GM12878 (cell line): ENCODE measurements around the gene FDX1. TPM values are rescaled to one million over a fixed set of nuclear protein-coding genes. Genes with fewer than 3 reads are reported as not detected.
A peak's percentile ranks its signal among the peaks of the same experiment; 100 is the strongest.

Experiments
- ATAC-seq: fragments of 200-7000 bp; cut with Tn5 transposase; 3 replicates; pipeline ENCODE4 v1.9.1; 2020; ENCODE audit warnings: mild to moderate bottlenecking, moderate library complexity
- BruUV-seq: library from RNA; stranded (reverse); fragments of 400-500 nt; replicated peaks from 2 replicates; lab custom pipeline; 2021; lab: Mats Ljungman, UMichigan
- CTCF ChIA-PET: fragments of 300-600 bp; sonication (Branson Sonifier 250); formaldehyde crosslinking; extraction: SDS; loops from one replicate; lab custom pipeline; 2021; ENCODE audit warnings: inconsistent platforms; lab: Yijun Ruan, JAX
- POLR2A ChIA-PET: fragments of 350-600 bp; formaldehyde crosslinking; extraction: SDS; loops from one replicate; lab custom pipeline; 2021; ENCODE audit warnings: inconsistent platforms; lab: Charles Lee
- RAD21 ChIA-PET: fragments of 300-600 bp; sonication (Branson Sonifier 250); formaldehyde crosslinking; loops from one replicate; lab custom pipeline; 2023; ENCODE audit warnings: antibody characterized with exemption; ENCODE audit not compliant: unreplicated experiment; lab: Charles Lee
- SMC1A ChIA-PET: fragments of 300-600 bp; sonication (Branson Sonifier 250); formaldehyde crosslinking; loops from one replicate; lab custom pipeline; 2023; ENCODE audit not compliant: unreplicated experiment, uncharacterized antibody; lab: Charles Lee
- DNase-seq: peaks from one replicate; pipeline ENCODE4 v3.0.0-alpha.2; 2011; ENCODE audit warnings: low read depth, low spot score
- FAIRE-seq: peaks from 3 replicates; lab custom pipeline; 2011; peaks lifted over from hg19 to GRCh38; lab: Jason Lieb, UNC
- H2AFZ ChIP-seq: 2 replicates; pipeline ENCODE4 v1.6.0; 2011; ENCODE audit warnings: low read depth, low read length, control low read depth; ENCODE audit not compliant: control insufficient read depth
- H3K27ac ChIP-seq: 2 replicates; pipeline ENCODE4 v1.5.1; 2011; ENCODE audit warnings: control low read depth; ENCODE audit not compliant: control insufficient read depth, insufficient read depth
- H3K27me3 ChIP-seq, 2 experiments: replicated peaks in 1 of 2; 2 replicates each; pipeline versions ENCODE4 v1.6.0 to v1.6.1; 2011; ENCODE audit warnings: low read length in 1 of 2; ENCODE audit not compliant: control insufficient read depth in 2 of 2, insufficient read depth in 2 of 2
- H3K36me3 ChIP-seq, 2 experiments: 2 replicates each; pipeline ENCODE4 v1.5.1; 2011; ENCODE audit warnings: low read length in 1 of 2; ENCODE audit not compliant: control insufficient read depth in 2 of 2, insufficient read depth in 2 of 2
- H3K4me1 ChIP-seq: 2 replicates; pipeline ENCODE4 v1.6.1; 2011; ENCODE audit warnings: mild to moderate bottlenecking, low read length, moderate library complexity, mixed read lengths; ENCODE audit not compliant: control insufficient read depth, insufficient read depth
- H3K4me2 ChIP-seq: 2 replicates; pipeline ENCODE4 v1.6.0; 2011; ENCODE audit warnings: control low read depth; ENCODE audit not compliant: control insufficient read depth, insufficient read depth
- H3K4me3 ChIP-seq: fragments of 200-600 bp; sonication (generic); 2 replicates; pipeline ENCODE4 v1.5.1; 2016
- H3K79me2 ChIP-seq: 2 replicates; pipeline ENCODE4 v1.6.0; 2011; ENCODE audit warnings: low read length; ENCODE audit not compliant: control insufficient read depth, insufficient read depth
- H3K9ac ChIP-seq: 2 replicates; pipeline ENCODE4 v1.8.0; 2011; ENCODE audit warnings: low read length, control low read depth, mixed read lengths; ENCODE audit not compliant: control insufficient read depth, insufficient read depth
- H3K9me3 ChIP-seq: replicated peaks from 3 replicates; pipeline ENCODE4 v1.5.1; 2011; ENCODE audit warnings: mild to moderate bottlenecking, low read length; ENCODE audit not compliant: control insufficient read depth, insufficient read depth
- H4K20me1 ChIP-seq: 2 replicates; pipeline ENCODE4 v1.6.0; 2011; ENCODE audit not compliant: control insufficient read depth, insufficient read depth
- BHLHE40 ChIP-seq, 2 experiments: fragments of 450-650 bp in 1 of 2; IDR thresholded peaks; 2 replicates each; pipeline ENCODE4 v1.6.1; 2011 to 2017; ENCODE audit warnings: low read depth in 2 of 2, borderline replicate concordance in 1 of 2, improper control_type of control experiment in 1 of 2, low read length in 1 of 2, mild to moderate bottlenecking in 1 of 2
- BRCA1 ChIP-seq: IDR thresholded peaks from 2 replicates; pipeline ENCODE4 v1.6.1; 2011; ENCODE audit warnings: low read depth, low read length, improper control_type of control experiment
- MEF2A ChIP-seq: IDR thresholded peaks from 2 replicates; pipeline ENCODE4 v1.6.1; 2011; ENCODE audit warnings: low read depth, mild to moderate bottlenecking, low read length, moderate library complexity; ENCODE audit not compliant: insufficient read depth
- PKNOX1 ChIP-seq: fragments of 450-650 bp; IDR thresholded peaks from 2 replicates; pipeline ENCODE4 v1.6.1; 2016; ENCODE audit warnings: mild to moderate bottlenecking
- RBBP5 ChIP-seq: fragments of 200-600 bp; sonication (generic); conservative IDR thresholded peaks from 2 replicates; pipeline ENCODE4 v1.6.1; 2016
- WGBS: methylation state at CpG from one replicate; pipeline ENCODE4 v1.1.6; 2016; ENCODE audit warnings: low lambda C conversion rate; ENCODE audit not compliant: insufficient replicate concordance, insufficient coverage; ENCODE audit errors: missing lambda C conversion rate; 5-methylcytosine and 5-hydroxymethylcytosine counted together
- in situ Hi-C: fragments of 300-500 bp; cut with MboI; formaldehyde crosslinking; loops from 9 replicates; pipeline ENCODE4 v1.14.3; 2018; ENCODE audit warnings: mixed read lengths
- intact Hi-C: fragments of 100-400 bp; cut with micrococcal nuclease; formaldehyde crosslinking; loops from one replicate; pipeline ENCODE4 v1.14.2; 2022; ENCODE audit not compliant: unreplicated experiment
- polyA plus RNA-seq, 11 experiments: library from polyadenylated mRNA; depleted of rRNA in 4 of 11; unstranded in 6 of 11; stranded (reverse) in 5 of 11; fragments of >200 nt; fragmentation: Nextera tagmentation in 4 of 11; fragmentation: Illumina TruSeq in 1 of 11; extraction: Ambion mirVana in 4 of 11; extraction: Trizol in 1 of 11; gene quantifications; 1 replicate in 1 of 11; 2 replicates in 10 of 11; pipeline versions ENCODE4 v1.2.1 to v1.2.3, GENCODE V29; 2011 to 2016; ENCODE audit warnings: inconsistent platforms in 2 of 11, missing spikeins in 2 of 11, low read depth in 1 of 11
- total RNA-seq, 4 experiments: library from RNA; depleted of rRNA in 3 of 4; stranded (reverse); fragments of >200 nt in 3 of 4; fragmentation: Illumina TruSeq in 1 of 4; extraction: Trizol in 1 of 4; gene quantifications; 2 replicates each; pipeline versions ENCODE4 v1.2.1 to v1.2.3, GENCODE V29; 2013 to 2021
- TF ChIP-seq, protein P1 (sequence below): fragments of 450-650 bp; IDR thresholded peaks from 2 replicates; pipeline ENCODE4 v1.6.1; 2017; ENCODE audit warnings: mild to moderate bottlenecking, moderate library complexity

Gene FDX1
- total and polyA plus RNA-seq, 10 of the 15 experiments (the other 5 are each of a cell fraction or from before 2014, with no cell fraction given): 3.9 to 20.3 (median 8.1) TPM

- TF ChIP-seq, protein P1, sequence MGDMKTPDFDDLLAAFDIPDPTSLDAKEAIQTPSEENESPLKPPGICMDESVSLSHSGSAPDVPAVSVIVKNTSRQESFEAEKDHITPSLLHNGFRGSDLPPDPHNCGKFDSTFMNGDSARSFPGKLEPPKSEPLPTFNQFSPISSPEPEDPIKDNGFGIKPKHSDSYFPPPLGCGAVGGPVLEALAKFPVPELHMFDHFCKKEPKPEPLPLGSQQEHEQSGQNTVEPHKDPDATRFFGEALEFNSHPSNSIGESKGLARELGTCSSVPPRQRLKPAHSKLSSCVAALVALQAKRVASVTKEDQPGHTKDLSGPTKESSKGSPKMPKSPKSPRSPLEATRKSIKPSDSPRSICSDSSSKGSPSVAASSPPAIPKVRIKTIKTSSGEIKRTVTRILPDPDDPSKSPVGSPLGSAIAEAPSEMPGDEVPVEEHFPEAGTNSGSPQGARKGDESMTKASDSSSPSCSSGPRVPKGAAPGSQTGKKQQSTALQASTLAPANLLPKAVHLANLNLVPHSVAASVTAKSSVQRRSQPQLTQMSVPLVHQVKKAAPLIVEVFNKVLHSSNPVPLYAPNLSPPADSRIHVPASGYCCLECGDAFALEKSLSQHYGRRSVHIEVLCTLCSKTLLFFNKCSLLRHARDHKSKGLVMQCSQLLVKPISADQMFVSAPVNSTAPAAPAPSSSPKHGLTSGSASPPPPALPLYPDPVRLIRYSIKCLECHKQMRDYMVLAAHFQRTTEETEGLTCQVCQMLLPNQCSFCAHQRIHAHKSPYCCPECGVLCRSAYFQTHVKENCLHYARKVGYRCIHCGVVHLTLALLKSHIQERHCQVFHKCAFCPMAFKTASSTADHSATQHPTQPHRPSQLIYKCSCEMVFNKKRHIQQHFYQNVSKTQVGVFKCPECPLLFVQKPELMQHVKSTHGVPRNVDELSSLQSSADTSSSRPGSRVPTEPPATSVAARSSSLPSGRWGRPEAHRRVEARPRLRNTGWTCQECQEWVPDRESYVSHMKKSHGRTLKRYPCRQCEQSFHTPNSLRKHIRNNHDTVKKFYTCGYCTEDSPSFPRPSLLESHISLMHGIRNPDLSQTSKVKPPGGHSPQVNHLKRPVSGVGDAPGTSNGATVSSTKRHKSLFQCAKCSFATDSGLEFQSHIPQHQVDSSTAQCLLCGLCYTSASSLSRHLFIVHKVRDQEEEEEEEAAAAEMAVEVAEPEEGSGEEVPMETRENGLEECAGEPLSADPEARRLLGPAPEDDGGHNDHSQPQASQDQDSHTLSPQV: no peak
- TF ChIP-seq MEF2A: no peak
- TF ChIP-seq RBBP5: no peak
- TF ChIP-seq PKNOX1: no peak
These were observed 71.7 kb downstream of the FDX1 start (continued) for GRCh38 chr11:110501428-110501827.

- SMC1A ChIA-PET: no interaction called here
- Histone ChIP-seq H3K4me3 (no peak overlapping the region), H3K4me1 (no peaks in the 10 kb centered on the region), H3K27me3 (no peaks in the 10 kb centered on the region; a peak in 1 of 4 replicates), H4K20me1 (no peaks in the 10 kb centered on the region), H3K9ac (no peak overlapping the region), H3K79me2 (no peaks in the 10 kb centered on the region), H3K9me3 (no peaks in the 10 kb centered on the region), H2AFZ (no peak overlapping the region), H3K27ac (no peak overlapping the region), H3K36me3 (no peaks in the 10 kb centered on the region), H3K4me2 (no peak overlapping the region)
- intact Hi-C loops (no loop called here), in situ Hi-C loops (no loop called here)
- no TSS peak for BruUV-seq
- DNase-seq: no peak
- no peak for FAIRE-seq
- CTCF ChIA-PET: no interaction called here
- ATAC-seq: no peak
- POLR2A ChIA-PET: no interaction called here
- RAD21 ChIA-PET: no interaction called here
- WGBS: 18% methylated on average over 9 of the region's 9 CpGs
- TF ChIP-seq BRCA1 (no peak), BHLHE40 (IDR thresholded peaks at IDR 0.05; ENCODE audit: borderline replicate concordance in 1 of 2, low read depth in 2 of 2, low read length in 1 of 2) (peak in 1 of 2 experiments; percentile 51; a peak in 1 of 4 replicates)
These were observed 76.0 kb downstream of the FDX1 start for GRCh38 chr11:110505528-110506284.
